Heart right ventricle (tissue), 16 donors: ENCODE measurements around the gene ARL4A. TPM values are rescaled to one million over a fixed set of nuclear protein-coding genes. Genes with fewer than 3 reads are reported as not detected.

Source experiments
- ATAC-seq, 8 donors: fragments of 200-7000 bp; cut with Tn5 transposase; one replicate each; pipeline ENCODE4 v1.9.1; 2020; ENCODE audit warnings: mild to moderate bottlenecking in 8 of 8, moderate library complexity in 8 of 8, moderate number of reproducible peaks in 1 of 8
- DNase-seq, 2 donors: peaks; one replicate each; pipeline ENCODE4 v3.0.0-alpha.2; 2020
- H3K27ac ChIP-seq, 10 donors: fragments of 200-600 bp; sonication (generic) in 2 of 10; one replicate each; pipeline versions ENCODE4 v1.5.0 to v1.8.0; 2020 to 2022; ENCODE audit warnings: mild to moderate bottlenecking in 3 of 10
- H3K27me3 ChIP-seq, 7 donors: fragments of 200-600 bp; one replicate each; pipeline ENCODE4 v1.8.0; 2021 to 2022; ENCODE audit warnings: mild to moderate bottlenecking in 2 of 7
- H3K36me3 ChIP-seq, 9 donors: fragments of 200-600 bp; sonication (generic) in 1 of 9; one replicate each; pipeline versions ENCODE4 v1.5.0 to v1.8.0; 2020 to 2022; ENCODE audit warnings: mild to moderate bottlenecking in 2 of 9
- H3K4me1 ChIP-seq, 9 donors: fragments of 200-600 bp; sonication (generic) in 1 of 9; one replicate each; pipeline versions ENCODE4 v1.5.0 to v1.8.0; 2020 to 2022; ENCODE audit warnings: mild to moderate bottlenecking in 4 of 9
- H3K4me3 ChIP-seq, 10 donors: fragments of 200-600 bp; sonication (generic) in 2 of 10; one replicate each; pipeline versions ENCODE4 v1.5.0 to v1.8.0; 2020 to 2022; ENCODE audit warnings: mild to moderate bottlenecking in 7 of 10, moderate library complexity in 2 of 10
- H3K9me3 ChIP-seq, 11 donors: fragments of 200-600 bp in 10 of 11; sonication (generic) in 2 of 11; one replicate each; pipeline versions ENCODE4 v1.5.0 to v1.8.0; 2013 to 2022; ENCODE audit warnings: mild to moderate bottlenecking in 2 of 11, control low read depth in 1 of 11, moderate library complexity in 1 of 11
- WGBS, 2 donors: extraction: QIAGEN DNeasy Blood & Tissue Kit; methylation state at CpG; one replicate each; pipeline ENCODE4 v1.1.7; 2013; ENCODE audit warnings: inconsistent platforms in 1 of 2; 5-methylcytosine and 5-hydroxymethylcytosine counted together
- intact Hi-C, 10 donors: fragments of 100-400 bp; cut with DNase I; formaldehyde crosslinking; loops; one replicate each; pipeline versions ENCODE4 v1.11.1 to v1.14.2; 2022
- polyA plus RNA-seq, 2 donors: library from polyadenylated mRNA; stranded (reverse); fragments of 200-250 nt; gene quantifications; one replicate each; pipeline ENCODE4 v1.2.3, GENCODE V29; 2013
- total RNA-seq, 10 donors: library from RNA; stranded (reverse); fragmentation: NEBNext Ultra II Directional in 3 of 10; extraction: Animal tissue kit (Norgen Biotek cat#: 25700) in 3 of 10; gene quantifications; one replicate each; pipeline versions ENCODE4 v1.2.1 to v1.2.4, GENCODE V29; 2021 to 2023
- TF ChIP-seq, protein P1 (sequence below), 9 donors: fragments of 200-600 bp; sonication (generic) in 2 of 9; IDR thresholded peaks; one replicate each; pipeline versions ENCODE4 v1.5.0 to v1.8.0; 2021 to 2022; ENCODE audit warnings: antibody characterized with exemption in 9 of 9, mild to moderate bottlenecking in 5 of 9, moderate library complexity in 1 of 9
- donor health status: Arrhythmogenic right ventricular cardiomyopathy.
- donor health status: ischemic (EF 13 %, LVEDD 7.1; RV severe dilation, severe dysfunction).
- donor health status: healthy with polysubstance abuse.
- donor health status: DM: no; HTN: yes; CAD: no.
- donor health status: DM: no; HTN: no; CAD: no.
- donor health status: ischemic (EF 25% LVEDD 6.9; RV normal size, moderate dysfunction).
- donor health status: ischemic (EF 25% LVEDD 5.7; RV mildly dilated, moderate dysfunction).
- donor health status: healthy.
- donor health status: DM: yes; HTN: yes; CAD: no.
- donor health status: Ischemic cardiomyopathy.
- donor health status: ischemic (EF 35%, LVEDD 5.7; RV mildly dilated, moderate dysfunction).
- donor health status: nonischemic (EF 11% LVEDD 7.7; RV severe dilation, severe dysfunction).
- donor health status: DM: yes; HTN: yes; CAD: no.
- donor health status: PGD.
- donor health status: ischemic (EF 29% LVEDD 5.4; RV normal size, mild dysfunction).
- donor health status: nonischemic (EF 23%, LVEDD 6.1; RV moderate dilation, normal function).

Gene ARL4A
- total and polyA plus RNA-seq, 12 donors, result 6.9 to 21.4 (median 12.9) TPM

DNA sequence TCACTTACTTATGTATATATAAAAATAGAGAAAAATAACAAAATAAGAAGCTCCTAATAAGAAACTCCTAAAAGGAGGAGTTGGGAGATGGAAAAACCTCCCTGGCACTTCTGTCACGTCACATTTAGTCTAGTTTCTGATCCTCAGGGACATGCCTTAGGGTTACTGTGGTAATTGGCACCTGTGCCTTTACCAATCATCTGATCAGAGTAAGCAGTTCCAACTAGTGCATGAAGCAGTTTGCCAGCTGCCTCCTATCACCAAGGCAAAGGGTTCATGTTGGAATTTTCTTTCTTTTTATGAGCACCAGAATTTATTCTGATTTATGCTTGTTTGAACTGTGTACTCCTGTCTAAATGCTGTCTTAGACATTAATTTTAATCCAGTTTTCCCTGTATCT lies 49.9 kb downstream of the ARL4A start:
- intact Hi-C loops, result no loop called here
- Histone ChIP-seq H3K27ac (peak overlapping the region in 1 of 10 donors; percentile 22), H3K36me3 (no peaks in the 10 kb centered on the region), H3K4me1 (peaks cover 0 to 23% (median 0%) of the 10 kb centered on the region in 9 donors), H3K4me3 (no peak overlapping the region), H3K9me3 (no peaks in the 10 kb centered on the region), H3K27me3 (no peaks in the 10 kb centered on the region)
- 47 to 54% methylated on average over 1 of the region's 1 CpG for WGBS, 2 donors
- ATAC-seq (peak in 4 of 8 donors; percentile 49 to 65 (median 63)), DNase-seq (no peak)
- TF ChIP-seq, protein P1, sequence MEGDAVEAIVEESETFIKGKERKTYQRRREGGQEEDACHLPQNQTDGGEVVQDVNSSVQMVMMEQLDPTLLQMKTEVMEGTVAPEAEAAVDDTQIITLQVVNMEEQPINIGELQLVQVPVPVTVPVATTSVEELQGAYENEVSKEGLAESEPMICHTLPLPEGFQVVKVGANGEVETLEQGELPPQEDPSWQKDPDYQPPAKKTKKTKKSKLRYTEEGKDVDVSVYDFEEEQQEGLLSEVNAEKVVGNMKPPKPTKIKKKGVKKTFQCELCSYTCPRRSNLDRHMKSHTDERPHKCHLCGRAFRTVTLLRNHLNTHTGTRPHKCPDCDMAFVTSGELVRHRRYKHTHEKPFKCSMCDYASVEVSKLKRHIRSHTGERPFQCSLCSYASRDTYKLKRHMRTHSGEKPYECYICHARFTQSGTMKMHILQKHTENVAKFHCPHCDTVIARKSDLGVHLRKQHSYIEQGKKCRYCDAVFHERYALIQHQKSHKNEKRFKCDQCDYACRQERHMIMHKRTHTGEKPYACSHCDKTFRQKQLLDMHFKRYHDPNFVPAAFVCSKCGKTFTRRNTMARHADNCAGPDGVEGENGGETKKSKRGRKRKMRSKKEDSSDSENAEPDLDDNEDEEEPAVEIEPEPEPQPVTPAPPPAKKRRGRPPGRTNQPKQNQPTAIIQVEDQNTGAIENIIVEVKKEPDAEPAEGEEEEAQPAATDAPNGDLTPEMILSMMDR (IDR thresholded peaks at IDR 0.05), result no peak

DNA sequence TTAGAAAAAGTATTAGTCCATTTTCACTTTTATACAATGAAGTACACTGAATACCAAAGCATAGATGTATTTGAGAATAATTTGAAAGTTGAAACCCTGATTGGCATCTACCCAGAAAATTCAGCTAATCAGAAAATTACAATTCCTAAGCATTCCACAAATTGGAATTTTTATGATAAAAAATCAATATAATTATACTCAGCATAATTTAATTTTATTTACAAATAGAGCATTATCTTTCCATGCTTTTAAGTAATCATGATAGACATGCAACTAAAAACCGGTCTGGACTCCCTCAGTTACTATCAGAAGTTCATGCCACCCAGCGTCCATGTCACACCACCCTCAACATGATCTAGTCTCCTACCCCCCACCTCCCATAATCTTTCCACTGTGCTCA lies 50.4 kb downstream of the ARL4A start:
- 86 to 90% methylated on average over 2 of the region's 2 CpGs for WGBS, 2 donors

DNA sequence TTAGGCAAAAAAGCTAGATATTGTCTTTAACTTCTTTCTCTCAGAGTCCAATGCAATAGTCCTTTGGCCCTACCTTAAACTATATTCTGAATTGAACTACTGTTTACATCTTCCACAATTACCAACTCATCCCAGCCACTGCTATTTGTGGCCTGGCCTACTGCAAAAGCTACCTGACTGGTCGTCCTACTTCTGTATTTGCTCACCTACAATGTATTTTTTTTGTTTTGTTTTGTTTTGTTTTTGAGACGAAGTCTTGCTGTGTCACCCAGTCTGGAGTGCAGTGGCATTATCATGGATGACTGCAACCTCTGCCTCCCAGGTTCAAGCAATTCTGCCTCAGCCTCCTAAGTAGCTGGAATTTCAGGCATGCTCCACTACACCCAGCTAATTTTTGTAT lies 51.2 kb downstream of the ARL4A start:
- DNase-seq, result no peak
- no peaks in the 10 kb centered on the region for H3K27me3 ChIP-seq
- ATAC-seq, result no peak
- no peak overlapping the region for H3K4me3 ChIP-seq
- no peaks in the 10 kb centered on the region for H3K36me3 ChIP-seq
- intact Hi-C loops, result loop anchor here in 1 of 10 donors (1.0 kb wide), 1 partner anchor 12 kb away; no protein-coding TSS in a partner anchor
- TF ChIP-seq, protein P1 (IDR thresholded peaks at IDR 0.05), result no peak
- H3K27ac ChIP-seq, result no peak overlapping the region
- H3K9me3 ChIP-seq, result no peaks in the 10 kb centered on the region
- peaks cover 0 to 23% (median 0%) of the 10 kb centered on the region in 9 donors for H3K4me1 ChIP-seq
- WGBS, 2 donors, result 50 to 74% methylated on average over 2 of the region's 2 CpGs

More for the DNA sequence above, 50.4 kb downstream of the ARL4A start:
- no peak for DNase-seq
- intact Hi-C loops, result loop anchor here in 1 of 10 donors (1.0 kb wide), 1 partner anchor 12 kb away; no protein-coding TSS in a partner anchor
- ATAC-seq, result no peak
- Histone ChIP-seq H3K4me3 (no peak overlapping the region), H3K36me3 (no peaks in the 10 kb centered on the region), H3K27ac (peak overlapping the region in 1 of 10 donors; percentile 22), H3K27me3 (no peaks in the 10 kb centered on the region), H3K4me1 (peaks cover 0 to 23% (median 0%) of the 10 kb centered on the region in 9 donors), H3K9me3 (no peaks in the 10 kb centered on the region)
- TF ChIP-seq, protein P1 (IDR thresholded peaks at IDR 0.05), result no peak

Other genes with a start within 250 kb of the ARL4A start
- gene SCIN, start 116.9 kb upstream of the ARL4A start, total RNA-seq, result 1 to 10 TPM in 1 of 10 donors, under 1 TPM in 6, not detected in 3; 0.12 to 1.5 (median 0.33) TPM
- under 1 TPM; 0.01 to 0.07 TPM for gene SCIN, start 116.9 kb upstream of the ARL4A start, polyA plus RNA-seq